HG03064 (cell line): Measurements from ENCODE around the gene RPGRIP1.
"Not testable (repeated sequence)": the region's sequence is repeated elsewhere in the genome, so short reads cannot be mapped to it uniquely, and the experiment has no call there.

Experiments used
- ATAC-seq: cut with Tn5 transposase; IDR thresholded peaks from one replicate; pipeline ENCODE4 v1.9.1; 2021; ENCODE audit warnings: low read depth; ENCODE audit not compliant: unreplicated experiment

Gene RPGRIP1

GRCh38 chr14:21299562-21300130 lies 19.8 kb downstream of the RPGRIP1 start:
- no peak for ATAC-seq

GRCh38 chr14:21300892-21301291 lies 21.0 kb downstream of the RPGRIP1 start:
- ATAC-seq: no peak

DNA sequence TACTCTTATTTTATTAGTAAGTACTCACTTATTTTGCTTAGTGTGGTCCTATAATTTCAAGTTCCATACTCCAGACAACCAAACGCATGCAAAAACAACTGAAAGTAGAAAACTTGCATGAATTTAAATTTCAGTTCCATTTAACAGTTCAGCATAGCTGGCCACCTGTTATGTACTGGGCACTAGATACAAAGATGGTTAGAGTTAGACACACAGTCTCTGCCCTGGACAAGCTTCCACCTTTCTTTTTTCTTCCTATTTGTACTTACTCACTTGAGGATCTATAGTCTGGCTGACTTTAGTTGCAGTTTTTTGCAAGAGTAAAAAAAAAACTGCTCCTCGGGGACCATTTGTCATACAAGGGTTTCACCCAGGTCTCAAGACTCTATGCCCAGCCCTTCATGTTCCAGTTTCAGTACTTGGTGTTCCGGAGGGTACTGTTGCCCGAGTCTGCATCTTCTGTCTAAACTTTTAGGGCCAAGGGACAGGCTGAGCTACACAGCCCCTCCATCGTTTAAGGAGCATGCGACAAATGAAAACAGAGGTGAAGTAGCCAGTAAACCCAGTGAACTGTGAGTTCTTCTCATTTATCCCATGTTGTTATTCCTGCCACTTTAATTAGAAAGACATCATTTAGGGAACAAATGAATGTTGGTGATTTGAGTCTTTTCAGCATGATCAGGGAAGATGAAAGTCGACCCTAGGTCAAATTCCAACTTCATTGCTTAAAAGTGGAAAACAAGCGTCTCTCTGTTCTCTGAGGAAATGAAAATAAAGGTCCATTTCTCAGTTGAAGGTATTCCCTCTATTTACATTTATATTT lies 22.3 kb downstream of the RPGRIP1 start:
- no peak for ATAC-seq

DNA sequence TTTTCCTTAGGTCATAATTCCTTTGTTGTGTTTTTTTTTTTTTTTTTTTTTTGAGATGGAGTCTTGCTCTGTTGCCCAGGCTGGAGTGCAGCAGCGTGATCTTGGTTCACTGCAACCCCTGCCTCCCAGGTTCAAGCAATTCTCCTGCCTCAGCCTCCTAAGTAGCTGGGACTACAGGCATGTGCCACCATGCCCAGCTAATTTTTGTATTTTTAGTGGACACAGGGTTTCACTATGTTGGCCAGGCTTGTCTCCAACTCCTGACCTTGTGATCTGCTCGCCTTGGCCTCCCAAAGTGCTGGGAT lies 22.9 kb downstream of the RPGRIP1 start:
- not testable (repeated sequence) for ATAC-seq

DNA sequence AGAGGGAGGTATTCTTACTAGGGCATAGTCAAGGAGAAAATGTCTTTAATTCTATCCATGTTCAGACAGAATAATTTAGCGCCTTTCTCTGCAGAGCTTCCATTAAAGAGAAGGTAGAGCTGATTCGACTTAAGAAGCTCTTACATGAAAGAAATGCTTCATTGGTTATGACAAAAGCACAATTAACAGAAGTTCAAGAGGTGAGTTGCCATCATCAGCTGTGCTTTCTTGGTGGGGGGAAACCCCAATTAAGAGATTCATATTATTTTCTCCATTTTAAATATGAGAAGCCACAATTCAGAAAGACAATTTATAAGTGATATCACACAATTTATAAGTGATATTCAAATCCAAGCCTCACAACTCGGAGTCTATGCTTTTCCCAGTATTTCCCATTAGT lies 27.8 kb downstream of the RPGRIP1 start:
- no peak for ATAC-seq

DNA sequence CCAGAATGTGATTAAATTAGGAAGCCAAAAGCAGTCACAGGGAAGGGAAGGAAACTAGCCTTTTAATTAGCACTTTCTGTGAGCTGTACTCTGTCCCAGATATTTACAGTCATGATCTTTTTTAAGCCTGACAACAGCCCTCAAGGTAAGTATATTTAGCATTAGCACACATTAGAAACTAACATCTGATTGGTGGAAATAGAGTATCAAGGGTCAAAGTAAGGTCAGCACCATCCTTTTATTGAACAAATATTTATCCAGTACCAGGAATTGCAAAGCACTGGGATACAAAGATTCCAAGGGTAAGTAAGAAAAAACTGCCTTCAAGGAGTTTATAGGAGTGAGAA lies 28.2 kb downstream of the RPGRIP1 start:
- ATAC-seq: no peak

- peak; percentile 70 for ATAC-seq
Measured at GRCh38 chr14:21308479-21309237, 28.8 kb downstream of the RPGRIP1 start.

GRCh38 chr14:21309238-21309636 lies 29.4 kb downstream of the RPGRIP1 start:
- ATAC-seq: no peak

DNA sequence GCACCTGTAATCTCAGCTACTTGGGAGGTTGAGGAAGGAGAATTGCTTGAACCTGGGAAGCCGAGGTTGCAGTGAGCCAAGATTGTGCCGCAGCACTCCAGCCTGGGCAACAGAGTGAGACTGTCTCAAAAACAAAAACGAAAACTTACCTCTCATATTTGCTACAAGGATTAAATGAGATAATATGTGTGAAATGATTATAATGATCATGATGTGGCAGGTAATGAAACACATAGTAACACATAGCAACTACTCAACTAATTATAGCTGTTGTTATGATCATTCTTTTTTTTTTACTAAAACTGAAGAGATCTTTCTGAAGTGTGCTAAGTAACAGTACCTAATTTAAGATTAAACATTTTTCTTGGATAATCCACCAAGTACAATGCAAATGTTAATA lies 30.1 kb downstream of the RPGRIP1 start:
- ATAC-seq: no peak

GRCh38 chr14:21311614-21312013 lies 31.7 kb downstream of the RPGRIP1 start:
- ATAC-seq: no peak

DNA sequence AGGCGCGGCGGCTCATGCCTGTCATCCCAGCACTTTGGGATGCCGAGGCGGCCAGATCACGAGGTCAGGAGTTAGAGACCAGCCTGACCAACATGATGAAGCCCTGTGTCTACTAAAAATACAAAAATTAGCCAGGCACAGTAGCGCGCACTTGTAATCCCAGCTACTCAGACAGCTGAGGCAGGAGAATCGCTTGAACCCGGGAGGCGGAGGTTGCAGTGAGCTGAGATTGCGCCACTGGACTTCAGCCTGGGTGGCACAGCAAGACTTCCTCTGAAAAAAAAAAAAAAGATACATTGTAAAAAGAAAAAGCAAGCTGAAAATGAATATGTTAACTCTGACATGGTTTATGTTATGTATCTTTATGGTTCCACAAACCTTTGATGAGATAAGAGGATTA lies 33.6 kb downstream of the RPGRIP1 start:
- ATAC-seq: no peak

DNA sequence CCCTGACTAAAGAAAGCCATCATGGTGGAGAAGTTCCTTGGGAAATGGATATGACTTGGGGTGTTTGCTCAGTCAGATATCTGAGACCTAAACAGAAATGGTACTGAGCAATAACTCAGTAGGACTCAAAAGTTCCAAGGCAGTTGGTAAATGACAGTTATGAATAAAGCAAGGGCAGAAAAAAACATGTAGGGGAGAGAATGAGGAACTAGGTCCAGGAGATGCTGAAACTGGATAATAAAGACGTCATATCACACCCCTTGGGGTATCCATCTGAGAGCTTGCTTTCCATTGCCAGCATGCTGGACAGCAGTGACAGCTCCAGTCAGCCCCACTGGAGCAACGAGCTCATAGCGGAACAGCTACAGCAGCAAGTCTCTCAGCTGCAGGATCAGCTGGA lies 37.5 kb downstream of the RPGRIP1 start:
- no peak for ATAC-seq

- ATAC-seq: no peak
Measured at GRCh38 chr14:21320913-21321312, 41.0 kb downstream of the RPGRIP1 start.

DNA sequence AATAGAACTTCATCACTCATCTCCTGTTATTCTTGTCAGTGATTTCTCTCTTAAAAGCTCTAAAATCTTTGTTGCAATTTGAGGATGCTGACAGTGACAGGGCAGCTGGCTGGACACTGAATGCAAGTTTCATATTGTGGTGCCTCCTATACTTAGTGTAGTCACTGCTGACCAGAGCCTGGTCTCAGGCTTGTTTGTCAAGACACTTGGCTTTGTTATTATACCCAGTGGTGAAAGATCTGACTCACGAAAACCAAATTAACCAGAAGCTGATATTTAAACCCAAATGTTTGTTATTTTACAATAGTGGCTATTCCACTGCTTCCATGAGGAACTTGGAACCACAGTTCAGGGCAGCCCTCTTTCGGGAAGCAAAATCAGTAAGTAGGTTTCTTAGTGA lies 42.8 kb downstream of the RPGRIP1 start:
- no peak for ATAC-seq

- no peak for ATAC-seq
Measured at GRCh38 chr14:21326972-21327371, 47.1 kb downstream of the RPGRIP1 start.
